ENCODE measurements around the gene WHRN.
A peak's percentile ranks its signal among the peaks of the same experiment; 100 is the strongest.

The WHRN gene

DNA sequence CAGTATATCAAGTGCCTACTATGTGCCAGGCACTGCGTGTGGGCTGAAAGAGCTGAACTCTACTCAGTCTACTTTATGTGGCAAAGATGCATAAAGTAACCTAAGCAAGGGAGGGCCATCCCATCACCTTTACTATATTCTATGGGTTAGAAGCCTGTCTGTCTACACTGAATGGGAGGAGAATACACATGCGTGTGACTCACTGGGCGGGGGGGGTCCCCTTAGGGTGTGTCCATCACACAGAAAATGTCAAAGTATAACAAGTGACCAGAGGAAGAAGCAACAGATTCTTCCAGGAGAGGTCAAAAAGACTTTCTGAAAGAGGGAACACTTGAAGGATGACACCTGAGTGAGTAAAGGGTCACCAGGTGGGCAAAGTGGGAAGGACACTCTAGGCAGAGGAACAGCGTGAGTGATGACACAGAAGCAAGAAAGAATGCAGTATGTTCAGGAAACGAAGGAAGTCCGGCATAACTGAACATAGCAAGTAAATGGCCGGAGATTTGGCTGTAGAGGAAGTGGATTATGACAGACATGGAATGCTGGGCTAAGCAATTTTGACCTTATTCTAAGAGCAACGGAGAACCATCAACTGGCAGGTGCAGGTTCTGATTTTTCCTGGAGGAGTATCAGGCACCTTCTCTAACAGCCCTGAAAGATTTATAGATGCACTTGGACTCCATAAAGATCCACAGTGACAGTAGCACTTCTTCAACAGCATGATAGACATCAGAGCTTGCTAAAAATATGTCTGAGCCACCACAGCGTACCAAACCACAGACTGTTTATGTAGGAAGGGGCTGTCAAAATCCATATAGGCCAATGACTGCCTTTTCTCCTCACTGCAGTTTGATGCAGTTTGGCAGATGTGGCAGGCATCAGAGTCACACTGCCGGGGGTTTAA, 8.0 kb upstream of the WHRN start:
- Histone ChIP-seq H3K36me3 (ENCODE audit: control insufficient read depth, insufficient read depth, low read length) (no peaks in the 10 kb centered on the region), H3K9me3 (ENCODE audit: control insufficient read depth, insufficient read depth, low read length) (no peaks in the 10 kb centered on the region), H3K9ac (ENCODE audit: low read depth, low read length) (no peak overlapping the region), H3K4me1 (ENCODE audit: control insufficient read depth, insufficient read depth, low read length) (peaks cover 6% of the 10 kb centered on the region), H3K4me3 (ENCODE audit: low read depth, low read length) (no peak overlapping the region), H3K27me3 (ENCODE audit: control insufficient read depth, insufficient read depth, low read length) (peaks cover 8% of the 10 kb centered on the region)

DNA sequence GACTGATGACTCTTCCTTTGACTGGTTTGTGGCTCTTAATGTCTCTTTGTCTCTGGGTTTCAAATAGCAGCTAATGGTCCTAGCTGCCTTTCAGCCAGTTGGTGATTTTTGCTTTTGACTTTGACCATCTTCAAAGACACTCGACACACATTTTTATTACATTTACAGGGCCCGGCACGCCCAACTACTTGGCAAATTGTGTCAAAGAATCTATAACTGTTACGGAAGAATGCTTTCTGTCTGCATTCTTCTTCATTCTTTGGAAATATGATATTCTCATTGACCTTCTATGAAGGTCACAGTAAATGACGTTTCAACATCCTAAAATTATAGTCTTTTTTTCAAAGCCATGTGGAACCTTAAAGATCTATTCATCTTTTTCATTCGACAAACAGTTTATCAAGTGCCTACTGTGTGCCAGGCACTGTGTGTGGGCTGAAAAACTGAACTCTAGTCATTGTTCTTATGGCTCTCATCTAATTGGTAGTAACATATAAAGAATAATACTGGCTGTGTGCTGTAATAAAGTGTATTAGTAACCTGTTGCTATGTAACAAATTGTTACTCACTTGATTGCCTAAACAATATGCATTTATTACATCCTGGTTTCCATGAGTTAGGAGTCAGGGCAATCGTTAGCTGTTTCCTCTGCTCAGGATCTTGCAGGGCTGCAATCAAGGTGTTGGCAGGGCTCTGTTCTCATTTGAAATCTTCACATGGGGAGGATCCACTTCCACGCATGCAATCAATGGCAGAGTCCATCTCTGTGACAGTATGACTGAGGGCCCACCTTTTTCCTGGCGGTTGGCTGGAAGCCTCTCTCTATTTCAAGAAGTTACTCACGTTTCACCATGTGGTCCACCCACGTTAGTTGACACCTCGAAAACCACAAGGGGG, 7.0 kb upstream of the WHRN start:
- H3K4me3 ChIP-seq (ENCODE audit: low read depth, low read length) = no peak overlapping the region
- H3K27me3 ChIP-seq (ENCODE audit: control insufficient read depth, insufficient read depth, low read length) = peaks cover 8% of the 10 kb centered on the region
- H3K9me3 ChIP-seq (ENCODE audit: control insufficient read depth, insufficient read depth, low read length) = no peaks in the 10 kb centered on the region
- H3K36me3 ChIP-seq (ENCODE audit: control insufficient read depth, insufficient read depth, low read length) = no peaks in the 10 kb centered on the region
- H3K9ac ChIP-seq (ENCODE audit: low read depth, low read length) = no peak overlapping the region
- H3K4me1 ChIP-seq (ENCODE audit: control insufficient read depth, insufficient read depth, low read length) = peaks cover 11% of the 10 kb centered on the region

DNA sequence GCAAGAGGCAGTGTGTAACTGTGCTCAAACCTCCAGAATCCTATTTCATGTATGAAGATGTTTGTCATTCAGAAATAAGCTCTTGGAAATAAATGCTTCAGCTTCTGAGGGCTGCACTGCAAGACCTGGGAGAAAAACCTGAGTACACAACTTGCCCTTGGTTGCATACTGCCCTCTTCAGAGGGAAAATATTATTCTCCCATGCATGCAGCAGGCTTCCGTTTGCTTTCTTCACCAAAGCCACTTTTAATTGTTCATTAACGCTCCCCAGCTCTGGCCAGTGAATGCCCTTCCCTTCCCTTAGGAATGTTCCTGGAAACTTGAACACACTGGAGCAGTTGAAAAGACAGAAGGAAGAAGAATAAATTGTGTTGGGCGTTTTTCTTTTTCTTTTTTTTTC, 2.5 kb upstream of the WHRN start:
- no peaks in the 10 kb centered on the region for H3K36me3 ChIP-seq (ENCODE audit: control insufficient read depth, insufficient read depth, low read length)
- peaks cover 26% of the 10 kb centered on the region for H3K27me3 ChIP-seq (ENCODE audit: control insufficient read depth, insufficient read depth, low read length)
- no peak overlapping the region for H3K9ac ChIP-seq (ENCODE audit: low read depth, low read length)

GRCh38 chr9:114506082-114506390, 763 bp upstream of the WHRN start:
- no peaks in the 10 kb centered on the region for H3K9me3 ChIP-seq (ENCODE audit: control insufficient read depth, insufficient read depth, low read length)
- H3K4me1 ChIP-seq (ENCODE audit: control insufficient read depth, insufficient read depth, low read length) = peaks cover 20% of the 10 kb centered on the region
- no peak overlapping the region for H3K9ac ChIP-seq (ENCODE audit: low read depth, low read length)
- H3K36me3 ChIP-seq (ENCODE audit: control insufficient read depth, insufficient read depth, low read length) = no peaks in the 10 kb centered on the region
- H3K4me3 ChIP-seq (ENCODE audit: low read depth, low read length) = peak overlapping the region; percentile 74
- H3K27me3 ChIP-seq (ENCODE audit: control insufficient read depth, insufficient read depth, low read length) = peaks cover 23% of the 10 kb centered on the region

More for the DNA sequence above, 2.5 kb upstream of the WHRN start:
- Histone ChIP-seq H3K9me3 (ENCODE audit: control insufficient read depth, insufficient read depth, low read length) (no peaks in the 10 kb centered on the region), H3K4me1 (ENCODE audit: control insufficient read depth, insufficient read depth, low read length) (peaks cover 8% of the 10 kb centered on the region), H3K4me3 (ENCODE audit: low read depth, low read length) (no peak overlapping the region)

GRCh38 chr9:114504341-114505186, 709 bp downstream of the WHRN start:
- no peak overlapping the region for H3K9ac ChIP-seq (ENCODE audit: low read depth, low read length)
- peak overlapping the region; percentile 55 for H3K4me3 ChIP-seq (ENCODE audit: low read depth, low read length)
- peaks cover 23% of the 10 kb centered on the region for H3K27me3 ChIP-seq (ENCODE audit: control insufficient read depth, insufficient read depth, low read length)
- no peaks in the 10 kb centered on the region for H3K36me3 ChIP-seq (ENCODE audit: control insufficient read depth, insufficient read depth, low read length)
- no peaks in the 10 kb centered on the region for H3K9me3 ChIP-seq (ENCODE audit: control insufficient read depth, insufficient read depth, low read length)
- peaks cover 20% of the 10 kb centered on the region for H3K4me1 ChIP-seq (ENCODE audit: control insufficient read depth, insufficient read depth, low read length)

- H3K9me3 ChIP-seq (ENCODE audit: control insufficient read depth, insufficient read depth, low read length) = no peaks in the 10 kb centered on the region
- H3K4me1 ChIP-seq (ENCODE audit: control insufficient read depth, insufficient read depth, low read length) = peaks cover 20% of the 10 kb centered on the region
- peak overlapping the region; percentile 55 for H3K4me3 ChIP-seq (ENCODE audit: low read depth, low read length)
- no peak overlapping the region for H3K9ac ChIP-seq (ENCODE audit: low read depth, low read length)
- H3K36me3 ChIP-seq (ENCODE audit: control insufficient read depth, insufficient read depth, low read length) = no peaks in the 10 kb centered on the region
- peaks cover 20% of the 10 kb centered on the region for H3K27me3 ChIP-seq (ENCODE audit: control insufficient read depth, insufficient read depth, low read length)
Measured at GRCh38 chr9:114503522-114504340, 1.5 kb downstream of the WHRN start.

DNA sequence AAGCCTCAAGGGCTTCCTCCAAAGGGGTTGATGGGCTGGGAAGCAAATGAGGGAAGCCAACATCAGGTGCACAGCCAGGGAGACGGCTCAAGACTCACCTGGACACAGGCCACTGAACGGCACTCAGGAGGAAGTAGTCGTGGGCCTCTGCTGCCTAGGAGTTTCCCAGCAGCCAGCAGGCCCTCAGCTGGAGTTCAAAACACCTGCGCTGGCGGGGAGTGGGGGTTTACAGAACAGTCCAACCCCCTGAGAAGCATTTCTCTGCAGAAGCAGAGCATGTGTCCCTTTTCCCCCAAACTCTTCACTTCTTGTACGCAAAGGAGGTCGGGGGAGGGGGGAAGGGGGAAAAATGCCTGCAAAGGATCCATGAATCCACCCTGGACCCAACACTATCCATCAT, 2.3 kb downstream of the WHRN start:
- Histone ChIP-seq H3K9me3 (ENCODE audit: control insufficient read depth, insufficient read depth, low read length) (no peaks in the 10 kb centered on the region), H3K9ac (ENCODE audit: low read depth, low read length) (no peak overlapping the region), H3K4me3 (ENCODE audit: low read depth, low read length) (no peak overlapping the region), H3K4me1 (ENCODE audit: control insufficient read depth, insufficient read depth, low read length) (peaks cover 16% of the 10 kb centered on the region), H3K36me3 (ENCODE audit: control insufficient read depth, insufficient read depth, low read length) (no peaks in the 10 kb centered on the region), H3K27me3 (ENCODE audit: control insufficient read depth, insufficient read depth, low read length) (peaks cover 20% of the 10 kb centered on the region)

GRCh38 chr9:114501796-114502682, 3.2 kb downstream of the WHRN start:
- peak overlapping the region; percentile 3 for H3K4me3 ChIP-seq (ENCODE audit: low read depth, low read length)

DNA sequence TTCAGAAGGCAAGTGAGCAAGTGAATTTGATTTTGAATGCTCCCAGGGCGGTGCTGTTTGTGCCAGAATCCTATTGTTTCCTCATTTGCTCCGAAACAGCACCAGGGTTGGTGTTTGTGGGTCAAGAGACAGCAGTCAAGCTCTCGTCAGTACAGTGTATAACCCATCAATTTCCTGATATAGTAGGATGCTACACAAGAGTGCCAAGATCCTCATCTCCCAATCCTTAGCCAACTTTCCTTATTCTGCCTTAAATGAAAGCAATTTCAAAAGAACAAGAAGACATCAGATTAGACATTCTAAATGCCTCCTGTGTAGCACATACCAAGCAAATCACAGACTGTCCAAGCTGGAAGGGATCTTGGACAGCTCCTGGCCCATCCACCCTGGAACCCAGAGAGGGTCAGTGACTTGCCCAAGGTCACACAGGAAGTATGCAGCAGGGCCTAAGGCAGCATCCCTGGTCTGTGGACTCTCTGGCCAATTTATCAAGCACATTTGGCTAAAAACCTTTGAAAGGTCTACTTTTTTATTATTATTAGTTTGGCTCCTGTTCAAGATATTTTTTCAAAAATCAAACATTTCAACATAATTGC, 4.5 kb downstream of the WHRN start:
- Histone ChIP-seq H3K4me1 (ENCODE audit: control insufficient read depth, insufficient read depth, low read length) (peaks cover 14% of the 10 kb centered on the region), H3K9me3 (ENCODE audit: control insufficient read depth, insufficient read depth, low read length) (no peaks in the 10 kb centered on the region), H3K36me3 (ENCODE audit: control insufficient read depth, insufficient read depth, low read length) (no peaks in the 10 kb centered on the region), H3K4me3 (ENCODE audit: low read depth, low read length) (no peak overlapping the region), H3K27me3 (ENCODE audit: control insufficient read depth, insufficient read depth, low read length) (peaks cover 8% of the 10 kb centered on the region), H3K9ac (ENCODE audit: low read depth, low read length) (no peak overlapping the region)

More at GRCh38 chr9:114501796-114502682, 3.2 kb downstream of the WHRN start:
- Histone ChIP-seq H3K9ac (ENCODE audit: low read depth, low read length) (peak overlapping the region; percentile 47), H3K36me3 (ENCODE audit: control insufficient read depth, insufficient read depth, low read length) (no peaks in the 10 kb centered on the region), H3K27me3 (ENCODE audit: control insufficient read depth, insufficient read depth, low read length) (peaks cover 20% of the 10 kb centered on the region), H3K9me3 (ENCODE audit: control insufficient read depth, insufficient read depth, low read length) (no peaks in the 10 kb centered on the region), H3K4me1 (ENCODE audit: control insufficient read depth, insufficient read depth, low read length) (peaks cover 14% of the 10 kb centered on the region)

All from iPS-15b (cell line).